ENCODE results near the gene CHAF1A.

- no peak for TF ChIP-seq EZH2 (IDR thresholded peaks at IDR 0.05; ENCODE audit: borderline replicate concordance, insufficient read depth, low read length, poor library complexity, severe bottlenecking)
- TF ChIP-seq POLR2AphosphoS5 (IDR thresholded peaks at IDR 0.05): no peak
- TF ChIP-seq, protein P1, sequence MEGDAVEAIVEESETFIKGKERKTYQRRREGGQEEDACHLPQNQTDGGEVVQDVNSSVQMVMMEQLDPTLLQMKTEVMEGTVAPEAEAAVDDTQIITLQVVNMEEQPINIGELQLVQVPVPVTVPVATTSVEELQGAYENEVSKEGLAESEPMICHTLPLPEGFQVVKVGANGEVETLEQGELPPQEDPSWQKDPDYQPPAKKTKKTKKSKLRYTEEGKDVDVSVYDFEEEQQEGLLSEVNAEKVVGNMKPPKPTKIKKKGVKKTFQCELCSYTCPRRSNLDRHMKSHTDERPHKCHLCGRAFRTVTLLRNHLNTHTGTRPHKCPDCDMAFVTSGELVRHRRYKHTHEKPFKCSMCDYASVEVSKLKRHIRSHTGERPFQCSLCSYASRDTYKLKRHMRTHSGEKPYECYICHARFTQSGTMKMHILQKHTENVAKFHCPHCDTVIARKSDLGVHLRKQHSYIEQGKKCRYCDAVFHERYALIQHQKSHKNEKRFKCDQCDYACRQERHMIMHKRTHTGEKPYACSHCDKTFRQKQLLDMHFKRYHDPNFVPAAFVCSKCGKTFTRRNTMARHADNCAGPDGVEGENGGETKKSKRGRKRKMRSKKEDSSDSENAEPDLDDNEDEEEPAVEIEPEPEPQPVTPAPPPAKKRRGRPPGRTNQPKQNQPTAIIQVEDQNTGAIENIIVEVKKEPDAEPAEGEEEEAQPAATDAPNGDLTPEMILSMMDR (IDR thresholded peaks at IDR 0.05; ENCODE audit: poor library complexity, severe bottlenecking): no peak
- TF ChIP-seq MXI1 (conservative IDR thresholded peaks at IDR 0.05; ENCODE audit: poor library complexity, severe bottlenecking): no peak
- no peak for TF ChIP-seq EP300 (conservative IDR thresholded peaks at IDR 0.05; ENCODE audit: poor library complexity, severe bottlenecking)
- TF ChIP-seq RAD21 (conservative IDR thresholded peaks at IDR 0.05): no peak
- TF ChIP-seq, protein P2, sequence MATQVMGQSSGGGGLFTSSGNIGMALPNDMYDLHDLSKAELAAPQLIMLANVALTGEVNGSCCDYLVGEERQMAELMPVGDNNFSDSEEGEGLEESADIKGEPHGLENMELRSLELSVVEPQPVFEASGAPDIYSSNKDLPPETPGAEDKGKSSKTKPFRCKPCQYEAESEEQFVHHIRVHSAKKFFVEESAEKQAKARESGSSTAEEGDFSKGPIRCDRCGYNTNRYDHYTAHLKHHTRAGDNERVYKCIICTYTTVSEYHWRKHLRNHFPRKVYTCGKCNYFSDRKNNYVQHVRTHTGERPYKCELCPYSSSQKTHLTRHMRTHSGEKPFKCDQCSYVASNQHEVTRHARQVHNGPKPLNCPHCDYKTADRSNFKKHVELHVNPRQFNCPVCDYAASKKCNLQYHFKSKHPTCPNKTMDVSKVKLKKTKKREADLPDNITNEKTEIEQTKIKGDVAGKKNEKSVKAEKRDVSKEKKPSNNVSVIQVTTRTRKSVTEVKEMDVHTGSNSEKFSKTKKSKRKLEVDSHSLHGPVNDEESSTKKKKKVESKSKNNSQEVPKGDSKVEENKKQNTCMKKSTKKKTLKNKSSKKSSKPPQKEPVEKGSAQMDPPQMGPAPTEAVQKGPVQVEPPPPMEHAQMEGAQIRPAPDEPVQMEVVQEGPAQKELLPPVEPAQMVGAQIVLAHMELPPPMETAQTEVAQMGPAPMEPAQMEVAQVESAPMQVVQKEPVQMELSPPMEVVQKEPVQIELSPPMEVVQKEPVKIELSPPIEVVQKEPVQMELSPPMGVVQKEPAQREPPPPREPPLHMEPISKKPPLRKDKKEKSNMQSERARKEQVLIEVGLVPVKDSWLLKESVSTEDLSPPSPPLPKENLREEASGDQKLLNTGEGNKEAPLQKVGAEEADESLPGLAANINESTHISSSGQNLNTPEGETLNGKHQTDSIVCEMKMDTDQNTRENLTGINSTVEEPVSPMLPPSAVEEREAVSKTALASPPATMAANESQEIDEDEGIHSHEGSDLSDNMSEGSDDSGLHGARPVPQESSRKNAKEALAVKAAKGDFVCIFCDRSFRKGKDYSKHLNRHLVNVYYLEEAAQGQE (IDR thresholded peaks at IDR 0.05; ENCODE audit: borderline replicate concordance): no peak
- TF ChIP-seq TAF1 (IDR thresholded peaks at IDR 0.05; ENCODE audit: low read depth): no peak
Observed at GRCh38 chr19:4370418-4371041, 31.9 kb upstream of the CHAF1A start.
